ENCODE measurements around the gene MRPL52. TPM values are rescaled to one million over a fixed set of nuclear protein-coding genes. Genes with fewer than 3 reads are reported as not detected.

Gene MRPL52
- total and polyA plus RNA-seq, 2 of the 13 experiments (the other 11 are each of a cell fraction or from before 2014, with no cell fraction given): 118 to 329 TPM

DNA sequence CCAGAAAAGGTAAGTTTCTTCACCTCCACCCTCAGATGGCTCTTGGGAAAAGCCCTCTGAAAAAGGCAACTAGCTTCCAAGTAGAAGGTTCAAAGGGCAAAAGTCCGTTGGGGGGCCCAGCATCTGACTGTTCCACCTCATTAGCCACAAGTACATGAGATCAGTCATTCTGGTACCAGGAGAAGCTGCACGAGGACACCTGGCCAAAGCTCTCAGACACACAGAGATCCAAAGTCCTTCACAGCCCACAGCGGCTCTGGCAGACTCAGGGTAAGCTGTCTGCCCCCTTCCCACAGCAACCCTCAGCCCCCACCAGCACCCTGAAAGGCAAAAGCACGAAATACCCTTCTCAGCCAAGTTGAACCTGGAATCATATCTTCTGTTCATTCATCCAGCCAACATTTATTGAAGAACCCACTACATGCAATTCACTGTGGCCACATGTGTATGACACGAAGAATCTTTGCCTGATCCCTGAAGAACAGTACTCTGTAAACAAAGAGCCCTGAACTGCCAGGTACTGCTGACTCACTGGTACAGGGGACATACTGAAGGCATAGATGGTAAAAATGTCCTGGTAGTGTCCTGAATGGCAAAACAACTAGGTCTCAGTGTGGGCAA, 33.5 kb upstream of the MRPL52 start (continued):
- TF ChIP-seq ERF (CRISPR knock-in tag; IDR thresholded peaks at IDR 0.05) (peak; percentile 46; the same call in 1 of the 2 replicates), XBP1 (CRISPR knock-in tag; IDR thresholded peaks at IDR 0.05) (no peak), ZNF839 (CRISPR knock-in tag; IDR thresholded peaks at IDR 0.05; ENCODE audit: borderline replicate concordance) (no peak), SAP130 (CRISPR knock-in tag; IDR thresholded peaks at IDR 0.05; ENCODE audit: low read depth) (0 out of 2 replicates have a peak, but pooled peaks have one; percentile 30), CBFB (CRISPR knock-in tag; IDR thresholded peaks at IDR 0.05) (no peak), ZNF33B (CRISPR knock-in tag; IDR thresholded peaks at IDR 0.05) (0 out of 2 replicates have a peak, but pooled peaks have one; percentile 57), ZNF432 (CRISPR knock-in tag; IDR thresholded peaks at IDR 0.05; ENCODE audit: borderline replicate concordance) (no peak), CCAR2 (optimal IDR thresholded peaks at IDR 0.05; ENCODE audit: low read depth, low read length) (no peak), ZSCAN22 (CRISPR knock-in tag; IDR thresholded peaks at IDR 0.05) (no peak), ZNF235 (CRISPR knock-in tag; IDR thresholded peaks at IDR 0.05; ENCODE audit: borderline replicate concordance) (no peak), RCOR2 (CRISPR knock-in tag; IDR thresholded peaks at IDR 0.05) (no peak), YEATS4 (CRISPR knock-in tag; IDR thresholded peaks at IDR 0.05; ENCODE audit: borderline replicate concordance) (no peak), ZNF7 (CRISPR knock-in tag; IDR thresholded peaks at IDR 0.05) (no peak; the same call in 1 of the 2 replicates), TFDP1 (CRISPR knock-in tag; IDR thresholded peaks at IDR 0.05; ENCODE audit: borderline replicate concordance) (no peak; the same call in 1 of the 2 replicates), ZBTB26 (CRISPR knock-in tag; IDR thresholded peaks at IDR 0.05; ENCODE audit: borderline replicate concordance) (no peak), MIER3 (CRISPR knock-in tag; IDR thresholded peaks at IDR 0.05; ENCODE audit: borderline replicate concordance) (peak; percentile 47; the same call in 1 of the 2 replicates), ATF1 (CRISPR knock-in tag; IDR thresholded peaks at IDR 0.05) (no peak), JUNB (CRISPR knock-in tag; IDR thresholded peaks at IDR 0.05; ENCODE audit: borderline replicate concordance) (peak; percentile 64; the same call in 1 of the 2 replicates), ZBTB7A (CRISPR knock-in tag; IDR thresholded peaks at IDR 0.05) (no peak; the same call in 1 of the 2 replicates)
- TF ChIP-seq, protein P1, sequence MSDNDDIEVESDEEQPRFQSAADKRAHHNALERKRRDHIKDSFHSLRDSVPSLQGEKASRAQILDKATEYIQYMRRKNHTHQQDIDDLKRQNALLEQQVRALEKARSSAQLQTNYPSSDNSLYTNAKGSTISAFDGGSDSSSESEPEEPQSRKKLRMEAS (IDR thresholded peaks at IDR 0.05): no peak; the same call in 1 of the 2 replicates
- TF ChIP-seq, protein P2, sequence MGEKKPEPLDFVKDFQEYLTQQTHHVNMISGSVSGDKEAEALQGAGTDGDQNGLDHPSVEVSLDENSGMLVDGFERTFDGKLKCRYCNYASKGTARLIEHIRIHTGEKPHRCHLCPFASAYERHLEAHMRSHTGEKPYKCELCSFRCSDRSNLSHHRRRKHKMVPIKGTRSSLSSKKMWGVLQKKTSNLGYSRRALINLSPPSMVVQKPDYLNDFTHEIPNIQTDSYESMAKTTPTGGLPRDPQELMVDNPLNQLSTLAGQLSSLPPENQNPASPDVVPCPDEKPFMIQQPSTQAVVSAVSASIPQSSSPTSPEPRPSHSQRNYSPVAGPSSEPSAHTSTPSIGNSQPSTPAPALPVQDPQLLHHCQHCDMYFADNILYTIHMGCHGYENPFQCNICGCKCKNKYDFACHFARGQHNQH (CRISPR knock-in tag; IDR thresholded peaks at IDR 0.05): peak; percentile 63; the same call in 1 of the 2 replicates
- TF ChIP-seq, protein P3, sequence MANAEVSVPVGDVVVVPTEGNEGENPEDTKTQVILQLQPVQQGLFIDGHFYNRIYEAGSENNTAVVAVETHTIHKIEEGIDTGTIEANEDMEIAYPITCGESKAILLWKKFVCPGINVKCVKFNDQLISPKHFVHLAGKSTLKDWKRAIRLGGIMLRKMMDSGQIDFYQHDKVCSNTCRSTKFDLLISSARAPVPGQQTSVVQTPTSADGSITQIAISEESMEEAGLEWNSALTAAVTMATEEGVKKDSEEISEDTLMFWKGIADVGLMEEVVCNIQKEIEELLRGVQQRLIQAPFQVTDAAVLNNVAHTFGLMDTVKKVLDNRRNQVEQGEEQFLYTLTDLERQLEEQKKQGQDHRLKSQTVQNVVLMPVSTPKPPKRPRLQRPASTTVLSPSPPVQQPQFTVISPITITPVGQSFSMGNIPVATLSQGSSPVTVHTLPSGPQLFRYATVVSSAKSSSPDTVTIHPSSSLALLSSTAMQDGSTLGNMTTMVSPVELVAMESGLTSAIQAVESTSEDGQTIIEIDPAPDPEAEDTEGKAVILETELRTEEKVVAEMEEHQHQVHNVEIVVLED (CRISPR knock-in tag; IDR thresholded peaks at IDR 0.05; ENCODE audit: borderline replicate concordance): no peak; the same call in 1 of the 2 replicates

Data from HepG2 (cell line).